IPS-18c (cell line): Measurements from ENCODE around the gene GPR4.
"Not testable (repeated sequence)": the region's sequence is repeated elsewhere in the genome, so short reads cannot be mapped to it uniquely, and the experiment has no call there.

Source experiments
- H3K4me3 ChIP-seq: 2 replicates; pipeline ENCODE4 v1.7.0; 2013; ENCODE audit warnings: low read depth, mild to moderate bottlenecking, low read length, moderate library complexity; ENCODE audit not compliant: insufficient read depth
- H3K9me3 ChIP-seq: one replicate; pipeline ENCODE4 v1.6.1; 2013; ENCODE audit warnings: mild to moderate bottlenecking, low read length, moderate library complexity; ENCODE audit not compliant: control insufficient read depth, insufficient read depth

GPR4 gene

GRCh38 chr19:45632468-45633196 lies 30.6 kb upstream of the GPR4 start:
- peak overlapping the region; percentile 40; the same call in 1 of the 2 replicates for H3K4me3 ChIP-seq
- no peaks in the 10 kb centered on the region for H3K9me3 ChIP-seq

DNA sequence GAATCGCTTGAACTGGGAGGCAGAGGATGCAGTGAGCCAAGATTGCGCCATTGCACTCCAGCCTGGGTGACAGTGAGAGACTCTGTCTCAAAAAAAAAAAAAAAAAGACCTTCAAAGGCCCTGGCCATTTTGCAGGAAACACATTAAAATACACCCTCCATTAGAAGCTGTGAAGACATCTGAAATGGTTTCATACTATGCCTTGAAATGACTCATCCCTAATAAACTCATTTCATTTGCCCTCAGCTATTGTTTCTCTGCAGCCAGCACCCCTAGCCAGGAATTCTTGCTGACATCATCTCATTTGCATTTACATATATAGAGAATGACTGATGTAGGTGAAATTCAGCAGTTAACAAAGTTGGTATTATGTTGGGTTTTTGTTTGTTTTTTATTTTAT lies 28.5 kb upstream of the GPR4 start:
- Histone ChIP-seq H3K4me3 (no peak overlapping the region), H3K9me3 (no peaks in the 10 kb centered on the region)

GRCh38 chr19:45629704-45630103 lies 27.7 kb upstream of the GPR4 start:
- no peaks in the 10 kb centered on the region for H3K9me3 ChIP-seq
- no peak overlapping the region for H3K4me3 ChIP-seq

DNA sequence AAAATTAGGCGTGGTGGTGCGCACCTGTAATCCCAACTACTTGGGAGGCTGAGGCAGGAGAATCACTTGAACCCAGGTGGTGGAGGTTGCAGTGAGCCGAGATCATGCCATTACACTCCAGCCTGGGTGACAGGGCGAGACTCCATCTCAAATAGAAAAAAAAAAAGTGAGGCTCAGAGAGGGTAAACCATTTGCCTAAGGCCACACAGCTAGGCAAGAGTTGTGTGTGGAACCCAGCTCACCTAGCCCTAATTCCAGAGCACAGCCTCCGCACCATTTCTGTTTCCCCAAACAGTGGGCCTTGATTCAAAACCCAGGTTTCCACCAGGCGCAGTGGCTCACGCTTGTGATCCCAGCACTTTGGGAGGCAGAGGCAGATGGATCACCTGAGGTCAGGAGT lies 26.2 kb upstream of the GPR4 start:
- not testable (repeated sequence) for H3K9me3 ChIP-seq, H3K4me3 ChIP-seq

GRCh38 chr19:45623984-45624383 lies 22.0 kb upstream of the GPR4 start:
- Histone ChIP-seq H3K4me3 (no peak overlapping the region), H3K9me3 (no peaks in the 10 kb centered on the region)

GRCh38 chr19:45621976-45622503 lies 20.0 kb upstream of the GPR4 start:
- Histone ChIP-seq H3K9me3 (no peaks in the 10 kb centered on the region), H3K4me3 (no peak overlapping the region)

DNA sequence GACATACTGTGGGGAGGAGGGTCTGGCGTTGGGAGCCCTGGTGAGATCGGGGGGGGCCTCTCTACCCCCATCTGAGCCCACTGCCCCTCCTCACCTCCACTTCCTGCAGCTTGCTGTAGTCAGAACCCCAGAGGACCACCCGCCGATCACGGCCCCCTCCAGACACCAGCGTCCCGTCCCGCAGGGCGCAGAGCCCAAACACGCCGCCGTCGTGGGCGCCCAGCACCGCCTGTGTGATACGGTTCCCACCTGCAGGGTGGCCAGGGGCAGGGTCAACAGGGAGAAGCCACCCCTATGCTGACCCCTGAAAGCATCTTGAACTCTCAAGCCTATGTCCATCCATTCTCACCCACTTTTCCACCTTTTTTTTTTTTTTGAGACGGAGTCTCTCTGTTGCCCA lies 19.4 kb upstream of the GPR4 start:
- no peaks in the 10 kb centered on the region for H3K9me3 ChIP-seq
- no peak overlapping the region for H3K4me3 ChIP-seq

DNA sequence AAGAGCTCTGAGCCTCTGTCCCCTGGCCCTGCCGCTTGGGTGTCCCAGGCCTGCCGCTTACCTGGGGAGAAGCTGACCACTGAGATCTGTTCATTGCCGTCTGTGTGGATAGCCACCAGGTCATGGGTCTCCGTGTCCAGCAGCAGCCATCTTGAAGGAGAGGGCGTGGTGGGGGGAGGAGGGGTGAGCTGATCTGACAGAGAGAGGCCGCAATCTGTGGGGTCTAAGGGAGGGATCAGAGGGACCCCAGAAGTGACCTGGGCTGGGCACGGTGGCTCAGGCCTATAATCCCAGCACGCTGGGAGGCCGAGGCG lies 14.6 kb upstream of the GPR4 start:
- H3K4me3 ChIP-seq, result peak overlapping the region; percentile 71
- no peaks in the 10 kb centered on the region for H3K9me3 ChIP-seq

DNA sequence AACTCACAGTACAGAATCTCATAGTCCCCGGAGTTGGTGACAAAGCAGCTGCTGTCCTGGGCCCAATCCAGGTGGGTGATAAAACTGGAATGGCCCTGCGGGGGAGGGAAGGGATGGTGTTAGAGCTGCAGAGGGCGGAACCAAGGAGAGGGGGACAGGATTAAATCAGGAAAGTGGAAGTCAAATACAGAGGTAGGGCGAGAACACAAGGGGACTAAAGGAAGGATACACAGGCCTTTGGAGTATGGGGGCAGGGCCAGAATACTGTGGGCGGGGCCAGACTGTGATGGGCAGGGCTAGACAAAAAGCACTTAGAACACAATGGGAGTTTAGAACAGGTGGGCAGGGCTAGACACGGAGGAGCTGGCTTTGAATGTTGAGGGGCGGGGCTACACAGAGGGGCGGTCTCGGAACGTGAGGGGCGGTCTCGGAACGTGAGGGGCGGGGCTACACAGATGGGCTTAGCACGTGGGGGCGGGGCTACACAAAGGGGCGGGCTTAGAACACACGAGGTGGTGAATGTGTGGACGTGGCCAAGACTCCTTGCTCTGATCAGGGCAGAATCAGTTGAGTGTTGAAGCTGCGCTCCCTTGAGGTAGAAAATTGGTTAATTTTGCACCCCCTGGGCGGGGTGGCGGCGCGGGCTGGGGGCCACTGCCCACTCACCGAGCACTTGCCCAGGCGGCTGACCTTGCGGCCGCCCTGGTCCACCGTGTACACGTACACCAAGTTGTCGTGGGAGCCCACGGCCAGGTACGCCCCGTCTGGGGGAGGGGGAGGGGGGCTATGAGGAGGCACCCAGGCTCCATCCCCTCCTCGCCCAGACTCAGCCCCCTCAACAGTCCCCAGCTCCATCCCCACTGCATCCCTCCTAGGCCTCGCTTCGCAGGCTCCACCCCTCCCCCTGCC lies 14.0 kb upstream of the GPR4 start:
- no peaks in the 10 kb centered on the region for H3K9me3 ChIP-seq
- peak overlapping the region; percentile 71 for H3K4me3 ChIP-seq

DNA sequence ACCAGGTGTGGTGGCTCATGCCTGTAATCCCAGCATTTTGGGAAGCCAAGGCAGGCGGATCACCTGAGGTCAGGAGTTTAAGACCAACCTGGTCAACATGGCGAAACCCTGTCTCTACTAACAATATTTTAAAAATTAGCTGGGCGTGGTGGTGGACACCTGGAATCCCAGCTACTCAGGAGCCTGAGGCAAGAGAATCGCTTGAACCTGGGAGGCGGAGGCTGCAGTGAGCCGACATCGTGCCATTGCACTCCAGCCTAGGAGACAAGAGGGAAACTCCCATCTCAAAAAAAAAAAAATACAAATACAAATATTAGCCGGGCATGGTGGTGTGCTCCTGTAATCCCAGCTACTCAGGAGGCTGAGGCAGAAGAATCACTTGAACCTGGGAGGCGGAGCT lies 13.0 kb upstream of the GPR4 start:
- H3K4me3 ChIP-seq, H3K9me3 ChIP-seq: not testable (repeated sequence)

GRCh38 chr19:45613926-45614725 lies 12.1 kb upstream of the GPR4 start:
- Histone ChIP-seq H3K9me3 (no peaks in the 10 kb centered on the region), H3K4me3 (no peak overlapping the region)

DNA sequence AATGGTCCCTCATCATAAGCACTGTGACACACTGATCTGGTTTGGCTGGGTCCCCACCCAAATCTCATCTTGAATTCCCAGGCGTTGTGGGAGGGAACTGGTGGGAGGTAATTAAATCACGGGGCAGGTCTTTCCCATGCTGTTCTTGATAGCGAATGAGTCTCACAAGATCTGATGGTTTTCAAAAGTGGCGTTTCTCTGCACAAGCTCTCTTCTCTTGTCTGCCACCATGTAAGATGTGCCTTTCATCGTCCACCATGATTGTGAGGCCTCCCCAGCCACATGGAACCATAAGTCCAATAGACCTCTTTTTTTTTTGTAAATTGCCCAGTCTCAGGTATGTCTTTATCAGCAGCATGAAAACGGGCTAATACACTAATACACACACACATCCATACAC lies 6.9 kb upstream of the GPR4 start:
- Histone ChIP-seq H3K4me3 (no peak overlapping the region), H3K9me3 (no peaks in the 10 kb centered on the region)

DNA sequence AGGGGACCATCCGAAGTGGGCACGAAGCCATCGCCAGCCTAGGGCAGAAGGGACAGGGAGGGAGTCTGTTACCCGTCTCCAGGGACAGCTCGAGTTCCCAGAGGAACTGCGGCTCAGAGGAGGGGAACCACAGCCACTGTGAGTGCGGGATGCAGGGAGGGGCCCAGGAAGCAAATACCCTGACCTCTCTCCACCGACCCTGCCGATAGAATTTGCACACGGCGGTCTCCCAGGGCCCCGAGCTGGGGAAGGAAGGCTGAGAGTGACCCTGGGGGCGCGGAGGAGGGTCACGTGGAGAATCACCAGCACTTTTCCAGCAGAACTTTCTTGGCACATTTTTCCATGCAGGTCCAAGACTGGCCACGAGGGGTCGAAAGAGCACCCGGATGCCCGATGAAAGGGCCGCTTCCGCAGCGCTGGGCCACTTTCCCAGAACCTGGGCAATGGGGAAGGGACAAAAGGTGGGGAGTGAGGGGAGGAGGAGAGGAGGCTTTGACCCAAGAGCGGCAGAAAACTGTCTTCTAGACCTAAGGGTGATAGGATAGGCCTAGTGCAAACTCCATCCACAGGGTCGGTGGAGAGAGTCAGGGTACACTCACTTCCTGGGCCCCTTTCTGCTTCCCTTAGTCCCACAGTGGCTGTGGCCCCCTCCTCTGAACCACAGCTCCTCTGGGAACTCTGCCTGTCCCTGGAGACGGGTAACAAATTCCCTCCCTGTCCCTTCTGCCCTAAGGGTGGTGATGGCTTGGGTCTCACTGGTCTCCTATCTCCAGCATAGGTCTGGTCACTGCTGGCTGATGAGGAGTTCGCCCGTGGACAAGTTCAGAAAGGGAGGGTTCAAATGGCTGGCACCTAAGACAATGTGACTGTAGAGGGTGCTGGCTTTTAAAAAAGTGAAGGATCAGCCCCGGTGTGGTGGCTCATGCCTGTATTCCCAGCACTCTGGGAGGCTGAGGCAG lies 5.3 kb upstream of the GPR4 start:
- Histone ChIP-seq H3K4me3 (peak overlapping the region; percentile 55), H3K9me3 (no peaks in the 10 kb centered on the region)

DNA sequence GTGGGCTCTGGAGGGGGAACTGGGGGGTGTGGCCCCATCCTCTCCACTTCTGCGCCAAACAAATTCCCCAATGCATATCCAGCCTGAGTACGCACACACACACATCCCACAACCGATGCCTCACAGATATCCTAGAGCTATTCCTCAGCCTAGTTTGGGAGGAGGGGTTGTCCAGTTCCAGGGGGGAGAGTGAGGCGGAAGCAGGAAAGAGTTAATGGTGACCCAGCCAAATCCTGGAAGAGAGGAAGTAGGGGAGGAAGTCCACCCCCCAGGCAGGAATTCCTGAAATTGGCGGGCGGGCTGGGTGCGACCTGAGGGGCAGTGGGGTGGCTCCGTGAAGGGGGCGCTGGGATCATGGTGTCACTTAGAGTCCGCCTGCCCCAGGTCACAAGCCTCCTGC lies 897 bp downstream of the GPR4 start:
- H3K9me3 ChIP-seq, result no peaks in the 10 kb centered on the region
- H3K4me3 ChIP-seq, result peak overlapping the region; percentile 34; the same call in 1 of the 2 replicates

GRCh38 chr19:45600340-45600885 lies 1.6 kb downstream of the GPR4 start:
- no peaks in the 10 kb centered on the region for H3K9me3 ChIP-seq
- H3K4me3 ChIP-seq, result no peak overlapping the region

GRCh38 chr19:45599286-45599685 lies 2.7 kb downstream of the GPR4 start:
- Histone ChIP-seq H3K4me3 (peak overlapping the region; percentile 6; the same call in 1 of the 2 replicates), H3K9me3 (no peaks in the 10 kb centered on the region)
